Loucy (cell line): Measurements from ENCODE around the gene CAMSAP3.

Experiments
- CTCF ChIP-seq: fragments of 200-600 bp; sonication (generic); conservative IDR thresholded peaks from 2 replicates; pipeline ENCODE4 v1.5.1; 2014; ENCODE audit warnings: mild to moderate bottlenecking, antibody characterized with exemption, low read length
- EZH2phosphoT487 ChIP-seq: fragments of 200-600 bp; IDR thresholded peaks from 2 replicates; pipeline ENCODE4 v1.6.1; 2018; ENCODE audit warnings: antibody characterized with exemption, mild to moderate bottlenecking, moderate library complexity, borderline replicate concordance

GRCh38 chr19:7633698-7634097 is 38.0 kb downstream of the CAMSAP3 start, which contains the start of gene PCP2:
- TF ChIP-seq CTCF = no peak
- TF ChIP-seq EZH2phosphoT487 = no peak
